CMK (cell line): Measurements from ENCODE around the gene ZSWIM9.

Experiments used
- DNase-seq: peaks from one replicate; pipeline ENCODE4 v3.0.0-alpha.2; 2010; ENCODE audit warnings: low read depth

Gene ZSWIM9

GRCh38 chr19:48175578-48175977 lies 5.1 kb downstream of the ZSWIM9 start:
- DNase-seq: no peak

GRCh38 chr19:48176226-48176625 lies 5.7 kb downstream of the ZSWIM9 start:
- no peak for DNase-seq

- DNase-seq: no peak
These were observed 11.0 kb downstream of the ZSWIM9 start for GRCh38 chr19:48181505-48181904.

DNA sequence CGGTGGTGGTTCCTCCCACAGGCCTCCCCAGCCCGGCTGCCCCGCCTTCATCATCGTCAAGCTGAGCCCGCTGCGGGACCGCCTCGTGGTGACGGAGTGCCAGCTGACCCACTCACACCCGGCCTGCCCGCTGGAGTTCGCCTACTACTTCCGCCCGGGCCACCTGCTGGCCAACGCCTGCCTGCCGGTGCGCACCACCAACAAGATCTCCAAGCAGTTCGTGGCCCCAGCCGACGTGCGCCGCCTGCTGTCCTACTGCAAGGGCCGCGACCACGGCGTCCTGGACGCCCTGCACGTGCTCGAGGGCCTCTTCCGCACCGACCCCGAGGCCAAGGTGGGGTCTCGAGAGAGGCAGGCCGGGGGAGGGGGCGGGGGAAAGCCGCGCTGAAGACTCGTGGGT lies 12.0 kb downstream of the ZSWIM9 start:
- DNase-seq: no peak

GRCh38 chr19:48183356-48183755 lies 12.9 kb downstream of the ZSWIM9 start:
- DNase-seq: no peak

DNA sequence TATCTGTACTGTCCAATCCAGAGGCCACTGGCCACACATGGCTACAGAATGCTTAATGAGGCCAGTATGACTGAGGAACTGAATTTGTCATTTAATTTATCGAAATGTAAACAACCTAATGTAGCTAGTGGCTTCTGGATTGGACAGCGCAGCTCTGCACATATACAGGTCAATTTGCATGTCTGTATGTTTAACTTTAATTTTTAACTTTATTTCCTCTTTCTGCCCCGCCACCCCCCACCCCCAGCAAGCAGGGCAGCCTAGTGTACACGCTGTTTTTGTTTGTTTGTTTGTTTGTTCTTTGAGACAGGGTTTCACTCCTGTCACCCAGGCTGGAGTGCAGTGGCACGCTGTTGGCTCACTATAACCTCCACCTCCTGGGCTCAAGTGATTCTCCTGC lies 15.5 kb downstream of the ZSWIM9 start:
- DNase-seq: no peak

DNA sequence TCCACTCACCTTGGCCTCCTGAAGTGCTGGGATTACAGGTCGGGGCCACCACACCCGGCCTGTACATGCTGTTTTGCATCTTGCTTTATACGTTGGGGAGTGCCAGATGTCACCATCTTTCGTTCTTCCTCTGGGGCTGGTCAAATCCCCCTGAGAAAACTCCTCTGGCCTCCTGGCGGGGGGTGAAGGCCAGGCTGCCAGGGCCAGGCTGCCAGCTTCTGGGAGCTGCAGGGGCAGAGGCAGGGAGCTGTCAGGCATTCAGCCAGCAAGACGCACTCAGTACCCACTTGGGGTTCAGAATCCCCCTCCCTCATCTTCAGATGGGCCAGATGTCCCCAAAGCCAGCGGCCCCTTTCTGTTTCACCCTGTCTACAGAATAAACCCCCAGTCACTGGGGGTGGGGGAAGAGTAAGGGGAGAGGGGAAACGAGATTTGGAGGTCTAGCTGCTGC lies 16.1 kb downstream of the ZSWIM9 start:
- no peak for DNase-seq

DNA sequence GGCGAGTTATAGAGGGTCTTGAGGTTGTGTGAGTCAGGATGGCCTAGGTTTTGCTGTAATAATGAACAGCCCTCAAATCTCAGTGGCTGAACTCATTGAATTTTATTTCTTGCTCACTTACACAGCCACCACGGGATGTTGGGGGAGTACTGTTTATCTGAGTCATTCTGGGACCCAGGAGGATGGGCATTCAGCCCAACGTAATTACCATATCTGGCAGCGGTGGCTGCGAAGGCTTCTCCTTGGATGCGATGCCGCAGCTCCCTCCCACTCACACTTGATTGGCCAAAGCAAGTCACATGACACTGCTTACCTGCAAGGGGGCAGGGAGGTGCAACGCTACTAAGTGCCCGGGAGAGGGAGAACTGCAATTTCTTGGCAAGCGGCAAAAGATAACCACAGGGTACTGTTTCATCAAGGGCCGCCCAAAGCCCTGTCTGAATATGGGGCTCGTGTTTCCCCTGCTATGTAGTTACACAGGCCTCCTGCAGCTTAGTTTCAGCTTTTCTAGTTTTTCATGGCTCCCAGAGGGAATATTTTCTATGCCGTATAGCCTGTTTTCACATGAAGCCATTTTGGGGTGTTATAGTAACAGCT lies 19.9 kb downstream of the ZSWIM9 start:
- peak; percentile 62 for DNase-seq

- no peak for DNase-seq
These were observed 20.4 kb downstream of the ZSWIM9 start for GRCh38 chr19:48190885-48191284.

GRCh38 chr19:48192750-48193149 lies 22.3 kb downstream of the ZSWIM9 start:
- DNase-seq: no peak

GRCh38 chr19:48194041-48194843 lies 23.8 kb downstream of the ZSWIM9 start:
- DNase-seq: no peak

- DNase-seq: no peak
These were observed 24.7 kb downstream of the ZSWIM9 start for GRCh38 chr19:48194844-48195830.

DNA sequence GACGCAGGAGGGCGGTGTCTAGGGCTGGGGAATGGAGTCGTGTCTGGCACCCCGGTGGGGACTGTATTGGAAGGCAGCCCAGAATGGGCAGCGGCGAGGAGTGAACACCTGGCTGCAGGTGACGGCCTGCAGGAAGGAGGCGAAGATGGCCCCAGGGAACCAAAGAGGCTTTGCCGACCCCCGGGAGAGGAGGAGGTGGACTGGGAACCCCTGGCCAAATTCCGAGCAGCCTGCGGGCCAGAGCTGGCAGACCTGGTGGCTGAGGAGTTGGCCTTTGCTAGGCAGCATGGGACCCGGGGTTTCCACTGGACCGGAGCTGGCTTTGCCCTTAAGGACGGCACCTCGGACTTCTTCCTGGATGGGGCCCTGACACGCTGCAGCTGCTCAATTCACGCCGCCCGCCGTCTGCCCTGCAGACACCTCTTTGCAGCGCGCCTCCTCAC lies 25.9 kb downstream of the ZSWIM9 start:
- DNase-seq: no peak

GRCh38 chr19:48196933-48197665 lies 26.6 kb downstream of the ZSWIM9 start:
- DNase-seq: peak; percentile 53

- DNase-seq: no peak
These were observed 32.8 kb downstream of the ZSWIM9 start for GRCh38 chr19:48203222-48203793.

GRCh38 chr19:48203794-48204628 lies 33.5 kb downstream of the ZSWIM9 start:
- peak; percentile 99 for DNase-seq

DNA sequence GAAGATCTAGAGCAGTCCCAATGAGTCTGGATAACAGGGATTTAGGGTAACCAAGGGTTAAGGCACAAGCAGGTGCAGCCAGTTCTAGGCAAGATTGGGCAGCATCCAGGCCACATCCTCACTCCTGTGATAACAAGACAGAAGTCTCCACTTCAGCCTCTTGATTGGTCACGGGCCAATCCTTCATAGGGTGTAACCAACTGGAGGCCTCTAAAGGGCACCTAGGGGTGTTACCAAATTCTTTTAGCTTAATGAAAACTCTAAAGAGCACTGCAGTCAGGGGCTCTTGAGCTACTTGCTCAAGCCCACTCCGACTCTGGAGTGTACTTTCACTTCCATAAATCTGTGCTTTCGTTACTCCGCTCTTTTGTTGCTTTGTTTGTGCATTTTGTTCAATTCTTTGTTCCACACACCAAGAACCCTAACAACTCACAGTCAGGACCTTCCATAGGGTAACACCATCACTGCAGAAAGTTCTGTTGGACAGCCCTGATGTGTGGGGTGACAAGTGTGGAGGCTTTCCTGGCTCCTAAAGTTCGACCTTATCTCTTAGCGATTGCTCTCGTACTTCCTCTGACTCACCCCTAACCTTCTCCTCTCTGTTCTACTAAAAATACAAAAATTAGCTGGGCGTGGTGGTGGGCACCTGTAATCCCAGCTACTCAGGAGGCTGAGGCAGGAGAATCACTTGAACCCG lies 36.1 kb downstream of the ZSWIM9 start:
- no peak for DNase-seq

- no peak for DNase-seq
These were observed 39.5 kb downstream of the ZSWIM9 start for GRCh38 chr19:48210005-48210404.

- no peak for DNase-seq
These were observed 43.5 kb downstream of the ZSWIM9 start for GRCh38 chr19:48213959-48214358.

- DNase-seq: no peak
These were observed 46.5 kb downstream of the ZSWIM9 start for GRCh38 chr19:48216933-48217332.
